HG03460 (cell line): ENCODE results near the gene CEP128.
A peak's percentile ranks its signal among the peaks of the same experiment; 100 is the strongest.
"Not testable (repeated sequence)": the region's sequence is repeated elsewhere in the genome, so short reads cannot be mapped to it uniquely, and the experiment has no call there.

Experiments
- ATAC-seq: cut with Tn5 transposase; IDR thresholded peaks from one replicate; pipeline ENCODE4 v1.9.1; 2021; ENCODE audit not compliant: unreplicated experiment

Gene CEP128

GRCh38 chr14:80954687-80955299 lies 13.3 kb upstream of the CEP128 start:
- no peak for ATAC-seq

- not testable (repeated sequence) for ATAC-seq
Observed at GRCh38 chr14:80953211-80953610, 11.7 kb upstream of the CEP128 start.

GRCh38 chr14:80951491-80951890 lies 10.0 kb upstream of the CEP128 start:
- ATAC-seq: no peak

GRCh38 chr14:80948291-80948690 lies 6.8 kb upstream of the CEP128 start:
- ATAC-seq: no peak

- no peak for ATAC-seq
Observed at GRCh38 chr14:80946797-80947196, 5.3 kb upstream of the CEP128 start.

- no peak for ATAC-seq
Observed at GRCh38 chr14:80946187-80946586, 4.6 kb upstream of the CEP128 start.

GRCh38 chr14:80944861-80945617 lies 3.5 kb upstream of the CEP128 start:
- no peak for ATAC-seq

GRCh38 chr14:80942191-80942600 lies 658 bp upstream of the CEP128 start:
- peak; percentile 18 for ATAC-seq

GRCh38 chr14:80940146-80940545 lies 1.4 kb downstream of the CEP128 start:
- ATAC-seq: no peak

- no peak for ATAC-seq
Observed at GRCh38 chr14:80933686-80934085, 7.9 kb downstream of the CEP128 start.

- ATAC-seq: no peak
Observed at GRCh38 chr14:80933282-80933681, 8.3 kb downstream of the CEP128 start.

- ATAC-seq: peak; percentile 98
Observed at GRCh38 chr14:80930836-80931389, 10.6 kb downstream of the CEP128 start.

GRCh38 chr14:80930095-80930494 lies 11.4 kb downstream of the CEP128 start:
- ATAC-seq: no peak

GRCh38 chr14:80927083-80927989 lies 14.2 kb downstream of the CEP128 start:
- ATAC-seq: no peak

- ATAC-seq: no peak
Observed at GRCh38 chr14:80926397-80927082, 15.0 kb downstream of the CEP128 start.

- no peak for ATAC-seq
Observed at GRCh38 chr14:80924365-80925103, 17.0 kb downstream of the CEP128 start.

GRCh38 chr14:80923368-80923767 lies 18.2 kb downstream of the CEP128 start:
- ATAC-seq: no peak

GRCh38 chr14:80919622-80920021 lies 21.9 kb downstream of the CEP128 start:
- ATAC-seq: no peak

- ATAC-seq: not testable (repeated sequence)
Observed at GRCh38 chr14:80912013-80912412, 29.5 kb downstream of the CEP128 start.

GRCh38 chr14:80906946-80907345 lies 34.6 kb downstream of the CEP128 start:
- ATAC-seq: no peak
